GM21360 (cell line): ENCODE data around the gene TMEM147.

Source experiments
- ATAC-seq: cut with Tn5 transposase; IDR thresholded peaks from one replicate; pipeline ENCODE4 v1.9.1; 2021; ENCODE audit warnings: mild to moderate bottlenecking, moderate library complexity; ENCODE audit not compliant: unreplicated experiment

The TMEM147 gene

GRCh38 chr19:35545001-35545854 is at the start of gene TMEM147:
Gene TMEM147, plus strand, starts transcription at chr19:35545626. Its CDS starts 114 bp downstream, at chr19:35545740.
- ATAC-seq: peak; percentile 70

GRCh38 chr19:35497406-35497805 is 48.0 kb upstream of the TMEM147 start:
- ATAC-seq: no peak

- no peak for ATAC-seq
These were observed 47.2 kb upstream of the TMEM147 start for GRCh38 chr19:35498220-35498619.

- no peak for ATAC-seq
These were observed 46.4 kb upstream of the TMEM147 start for GRCh38 chr19:35498984-35499527.

- ATAC-seq: no peak
These were observed 44.8 kb upstream of the TMEM147 start for GRCh38 chr19:35500611-35501010.

- ATAC-seq: no peak
These were observed 43.7 kb upstream of the TMEM147 start for GRCh38 chr19:35501684-35502083.

- no peak for ATAC-seq
These were observed 42.7 kb upstream of the TMEM147 start for GRCh38 chr19:35502751-35503150.

- ATAC-seq: no peak
These were observed 39.4 kb upstream of the TMEM147 start for GRCh38 chr19:35506011-35506410.

- no peak for ATAC-seq
These were observed 37.9 kb upstream of the TMEM147 start for GRCh38 chr19:35507561-35507960.

- no peak for ATAC-seq
These were observed 37.3 kb upstream of the TMEM147 start for GRCh38 chr19:35508129-35508528.

GRCh38 chr19:35509018-35509652 is 36.3 kb upstream of the TMEM147 start:
- ATAC-seq: no peak

GRCh38 chr19:35509861-35510625 is 35.4 kb upstream of the TMEM147 start:
- ATAC-seq: peak; percentile 56

- no peak for ATAC-seq
These were observed 34.8 kb upstream of the TMEM147 start for GRCh38 chr19:35510626-35510964.

GRCh38 chr19:35511337-35511736 is 34.1 kb upstream of the TMEM147 start:
- no peak for ATAC-seq

- no peak for ATAC-seq
These were observed 32.4 kb upstream of the TMEM147 start for GRCh38 chr19:35512831-35513627.

GRCh38 chr19:35513628-35514281 is 31.7 kb upstream of the TMEM147 start, which contains the start of gene DMKN:
Gene DMKN, minus strand, starts transcription at chr19:35513649. Its CDS starts 174 bp downstream, at chr19:35513475.
- ATAC-seq: no peak

- no peak for ATAC-seq
These were observed 31.1 kb upstream of the TMEM147 start for GRCh38 chr19:35514282-35514809.

GRCh38 chr19:35516310-35516709 is 29.1 kb upstream of the TMEM147 start:
- ATAC-seq: no peak

GRCh38 chr19:35517342-35517741 is 28.1 kb upstream of the TMEM147 start:
- no peak for ATAC-seq

- ATAC-seq: no peak
These were observed 27.1 kb upstream of the TMEM147 start for GRCh38 chr19:35518313-35518712.
